Measurements from ENCODE around the gene SNED1. TPM values are rescaled to one million over a fixed set of nuclear protein-coding genes. Genes with fewer than 3 reads are reported as not detected.
"Not testable (repeated sequence)": the region's sequence is repeated elsewhere in the genome, so short reads cannot be mapped to it uniquely, and the experiment has no call there.

The SNED1 gene
- total RNA-seq, 1 donor, result 8.2 TPM

DNA sequence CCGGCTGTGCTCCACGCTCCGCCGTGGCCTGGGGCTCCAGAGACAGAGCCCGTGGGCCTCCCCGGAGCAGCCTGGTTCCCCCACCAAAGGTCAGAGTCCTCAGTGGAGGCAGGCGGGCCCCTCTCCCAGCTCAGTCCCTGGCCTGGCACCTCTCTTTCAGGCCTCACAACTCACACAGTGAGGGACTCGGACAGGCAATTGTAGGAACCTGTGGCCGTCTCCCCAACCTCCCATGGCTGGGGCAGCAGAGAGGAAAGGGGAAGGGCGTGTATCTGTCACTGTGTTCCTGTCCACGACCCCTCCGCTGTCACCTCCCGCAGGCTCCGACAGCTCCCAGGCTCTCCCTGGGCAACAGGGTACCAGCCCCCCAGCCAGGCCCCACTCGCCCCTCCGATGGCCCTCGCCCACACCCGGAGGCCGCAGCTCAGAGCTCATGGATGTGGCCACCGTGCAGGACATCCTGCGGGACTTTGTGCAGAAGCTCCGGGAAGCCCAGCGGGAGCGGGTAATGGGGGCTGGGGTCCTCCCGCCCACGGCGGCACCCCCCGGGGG lies 32.4 kb upstream of the SNED1 start:
- H3K4me1 ChIP-seq (ENCODE audit: insufficient read depth, low read length), result peaks cover 12% of the 10 kb centered on the region
- H3K4me3 ChIP-seq (ENCODE audit: low read length), result no peak overlapping the region
- no peaks in the 10 kb centered on the region for H3K27me3 ChIP-seq (ENCODE audit: insufficient read depth, low read length)
- H3K9me3 ChIP-seq (ENCODE audit: low read depth, low read length), result no peaks in the 10 kb centered on the region

- Histone ChIP-seq H3K27me3 (ENCODE audit: insufficient read depth, low read length) (no peaks in the 10 kb centered on the region), H3K4me3 (ENCODE audit: low read length) (no peak overlapping the region), H3K9me3 (ENCODE audit: low read depth, low read length) (no peaks in the 10 kb centered on the region), H3K4me1 (ENCODE audit: insufficient read depth, low read length) (peaks cover 12% of the 10 kb centered on the region)
Measured at GRCh38 chr2:240966457-240966905, 31.9 kb upstream of the SNED1 start.

DNA sequence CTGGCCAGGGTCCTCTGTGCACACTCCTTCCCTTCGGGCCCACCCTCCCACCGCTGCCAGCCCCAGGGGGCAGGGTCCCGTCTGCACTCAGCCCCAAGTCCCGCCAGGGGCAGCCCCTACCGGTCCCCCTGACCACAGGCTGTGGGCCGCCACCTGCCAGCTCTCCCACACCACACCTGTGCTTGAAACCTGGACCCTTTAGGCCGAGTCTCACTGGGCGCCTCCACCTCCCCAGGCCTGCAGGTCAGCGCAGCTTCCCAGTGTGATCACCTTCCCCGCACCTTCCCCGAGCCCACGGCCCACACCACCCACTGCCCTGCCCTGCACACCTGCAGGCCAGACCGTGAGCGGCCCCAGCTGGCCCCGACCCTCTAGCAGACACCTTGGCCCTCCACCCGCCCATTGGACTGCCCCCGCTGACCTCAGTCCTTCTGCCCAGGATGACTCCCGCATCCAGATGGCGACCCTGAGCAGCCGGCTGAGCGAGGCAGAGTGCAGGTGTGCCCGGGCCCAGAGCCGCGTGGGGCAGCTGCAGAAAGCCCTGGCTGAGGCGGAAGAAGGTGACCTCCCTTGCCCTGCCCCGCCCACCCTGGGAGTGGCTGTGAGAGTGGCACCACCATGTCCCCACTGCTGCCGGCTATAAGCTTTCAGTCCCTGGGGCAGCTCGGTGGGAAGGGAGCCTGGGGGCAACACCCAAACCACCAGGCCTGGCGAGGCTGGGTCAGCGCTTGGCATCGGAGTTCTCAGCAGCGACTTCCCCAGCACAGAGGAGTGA lies 31.3 kb upstream of the SNED1 start:
- H3K9me3 ChIP-seq (ENCODE audit: low read depth, low read length), result no peaks in the 10 kb centered on the region
- peaks cover 12% of the 10 kb centered on the region for H3K4me1 ChIP-seq (ENCODE audit: insufficient read depth, low read length)
- no peak overlapping the region for H3K4me3 ChIP-seq (ENCODE audit: low read length)
- H3K27me3 ChIP-seq (ENCODE audit: insufficient read depth, low read length), result no peaks in the 10 kb centered on the region

GRCh38 chr2:240967681-240968621 lies 30.5 kb upstream of the SNED1 start:
- H3K9me3 ChIP-seq (ENCODE audit: low read depth, low read length), result no peaks in the 10 kb centered on the region
- H3K4me1 ChIP-seq (ENCODE audit: insufficient read depth, low read length), result peaks cover 12% of the 10 kb centered on the region
- H3K4me3 ChIP-seq (ENCODE audit: low read length), result no peak overlapping the region
- H3K27me3 ChIP-seq (ENCODE audit: insufficient read depth, low read length), result no peaks in the 10 kb centered on the region

DNA sequence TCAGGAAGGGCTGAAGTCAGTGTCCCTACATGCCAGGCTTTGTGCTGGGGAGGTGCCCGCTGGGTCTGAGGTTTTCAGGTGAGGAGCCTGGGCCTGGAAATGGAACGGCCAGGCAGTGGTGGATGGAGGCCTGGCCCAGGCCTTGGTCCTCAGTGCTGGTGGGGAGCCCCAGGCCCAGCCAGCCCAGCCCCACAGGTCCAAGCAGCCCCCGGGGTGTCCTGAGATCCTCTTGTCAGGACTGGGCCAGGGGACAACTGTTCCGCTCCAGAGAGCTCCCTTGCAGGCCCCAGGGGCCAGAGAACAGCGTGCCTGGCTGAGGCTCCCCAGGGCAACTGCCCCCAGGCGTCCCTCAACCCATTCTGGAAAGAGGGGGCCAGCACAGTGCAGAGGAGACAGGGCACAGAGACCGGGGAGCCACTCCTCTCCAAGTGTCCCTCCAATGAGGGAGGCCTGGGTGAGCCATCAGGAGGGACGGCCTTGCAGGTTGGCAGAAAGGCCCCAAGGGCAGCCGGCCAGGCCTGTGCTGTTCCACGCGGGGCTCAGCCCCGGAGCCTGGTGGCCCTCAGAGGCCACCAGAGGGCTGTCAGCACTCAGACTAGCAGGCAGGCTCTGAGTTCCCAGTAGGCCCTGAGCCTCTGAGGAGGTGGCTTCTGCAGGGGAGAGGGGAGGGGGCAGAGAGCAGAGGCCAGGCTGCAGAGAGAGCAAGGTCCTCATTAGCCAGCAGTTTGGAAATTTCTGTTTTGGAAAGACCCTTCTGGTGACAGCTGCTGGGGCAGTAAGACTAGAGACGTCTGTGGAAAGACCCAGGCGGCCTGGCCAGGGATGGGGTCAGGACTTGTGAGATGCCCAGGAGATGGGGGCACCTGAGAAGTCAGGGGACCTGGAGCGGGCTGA lies 29.4 kb upstream of the SNED1 start:
- H3K4me3 ChIP-seq (ENCODE audit: low read length), result no peak overlapping the region
- H3K4me1 ChIP-seq (ENCODE audit: insufficient read depth, low read length), result peaks cover 12% of the 10 kb centered on the region
- no peaks in the 10 kb centered on the region for H3K9me3 ChIP-seq (ENCODE audit: low read depth, low read length)
- no peaks in the 10 kb centered on the region for H3K27me3 ChIP-seq (ENCODE audit: insufficient read depth, low read length)

DNA sequence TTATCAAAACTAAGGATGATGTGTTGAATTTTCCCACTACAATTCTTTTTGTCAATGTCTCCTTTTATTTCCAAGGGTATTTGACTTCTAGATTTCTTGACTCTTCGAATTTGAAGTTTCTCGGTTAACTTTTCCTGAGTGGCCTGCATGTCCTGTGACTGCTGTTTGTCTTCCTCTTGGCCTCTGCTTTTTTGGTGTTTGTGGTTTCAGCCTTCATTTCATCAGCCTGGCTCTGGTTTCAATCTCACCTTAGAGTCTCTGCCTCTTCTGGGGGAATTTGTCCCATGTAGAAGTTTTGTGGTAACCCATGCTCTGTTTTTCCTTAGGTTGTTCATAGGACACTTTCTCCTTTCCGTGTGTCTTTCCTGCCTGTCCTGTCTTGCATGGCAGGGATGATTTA lies 28.3 kb upstream of the SNED1 start:
- no peak overlapping the region for H3K4me3 ChIP-seq (ENCODE audit: low read length)
- H3K27me3 ChIP-seq (ENCODE audit: insufficient read depth, low read length), result no peaks in the 10 kb centered on the region
- H3K9me3 ChIP-seq (ENCODE audit: low read depth, low read length), result no peaks in the 10 kb centered on the region
- H3K4me1 ChIP-seq (ENCODE audit: insufficient read depth, low read length), result peaks cover 5% of the 10 kb centered on the region

DNA sequence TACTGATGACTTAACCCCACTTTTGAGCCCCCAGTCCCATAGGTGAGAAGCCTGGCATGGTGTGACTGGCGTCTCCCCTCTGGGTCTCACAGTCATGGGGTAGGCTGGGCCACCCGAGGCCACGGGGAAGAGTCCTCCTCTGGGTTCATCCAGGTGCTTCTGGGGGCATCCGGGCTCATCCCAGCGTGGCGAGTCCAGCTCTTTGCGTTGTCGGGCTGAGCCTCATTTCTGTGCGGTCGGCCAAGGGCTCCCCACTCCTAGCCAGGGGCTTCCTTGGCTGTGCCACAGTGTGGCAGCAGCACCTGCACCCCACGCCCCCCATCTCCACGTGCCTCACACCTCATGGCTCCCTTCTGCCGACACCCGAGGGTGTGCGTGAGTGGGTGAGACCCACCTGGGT lies 27.6 kb upstream of the SNED1 start:
- Histone ChIP-seq H3K27me3 (ENCODE audit: insufficient read depth, low read length) (no peaks in the 10 kb centered on the region), H3K4me3 (ENCODE audit: low read length) (no peak overlapping the region), H3K9me3 (ENCODE audit: low read depth, low read length) (no peaks in the 10 kb centered on the region), H3K4me1 (ENCODE audit: insufficient read depth, low read length) (no peaks in the 10 kb centered on the region)

DNA sequence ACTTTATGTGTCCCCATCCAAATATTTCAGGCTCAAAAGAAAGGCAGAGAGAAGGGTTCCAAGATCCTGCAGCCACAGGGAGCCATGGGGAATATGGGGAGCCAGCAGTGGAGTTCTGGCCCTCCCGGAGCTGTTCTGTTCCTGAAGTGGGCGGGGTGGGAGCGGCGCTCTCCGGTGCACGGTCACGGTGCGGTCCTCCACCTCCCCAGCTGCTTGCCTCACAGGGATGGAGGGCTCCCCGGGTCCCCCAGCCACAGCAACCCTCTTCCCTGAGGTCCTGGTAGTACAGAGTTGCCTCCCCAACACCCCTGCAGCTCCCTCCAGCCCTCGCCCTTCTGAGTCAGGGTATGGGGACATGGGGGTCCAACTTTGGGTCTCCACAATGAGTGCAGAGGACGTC lies 26.2 kb upstream of the SNED1 start:
- Histone ChIP-seq H3K9me3 (ENCODE audit: low read depth, low read length) (no peaks in the 10 kb centered on the region), H3K4me1 (ENCODE audit: insufficient read depth, low read length) (no peaks in the 10 kb centered on the region), H3K4me3 (ENCODE audit: low read length) (no peak overlapping the region), H3K27me3 (ENCODE audit: insufficient read depth, low read length) (no peaks in the 10 kb centered on the region)

DNA sequence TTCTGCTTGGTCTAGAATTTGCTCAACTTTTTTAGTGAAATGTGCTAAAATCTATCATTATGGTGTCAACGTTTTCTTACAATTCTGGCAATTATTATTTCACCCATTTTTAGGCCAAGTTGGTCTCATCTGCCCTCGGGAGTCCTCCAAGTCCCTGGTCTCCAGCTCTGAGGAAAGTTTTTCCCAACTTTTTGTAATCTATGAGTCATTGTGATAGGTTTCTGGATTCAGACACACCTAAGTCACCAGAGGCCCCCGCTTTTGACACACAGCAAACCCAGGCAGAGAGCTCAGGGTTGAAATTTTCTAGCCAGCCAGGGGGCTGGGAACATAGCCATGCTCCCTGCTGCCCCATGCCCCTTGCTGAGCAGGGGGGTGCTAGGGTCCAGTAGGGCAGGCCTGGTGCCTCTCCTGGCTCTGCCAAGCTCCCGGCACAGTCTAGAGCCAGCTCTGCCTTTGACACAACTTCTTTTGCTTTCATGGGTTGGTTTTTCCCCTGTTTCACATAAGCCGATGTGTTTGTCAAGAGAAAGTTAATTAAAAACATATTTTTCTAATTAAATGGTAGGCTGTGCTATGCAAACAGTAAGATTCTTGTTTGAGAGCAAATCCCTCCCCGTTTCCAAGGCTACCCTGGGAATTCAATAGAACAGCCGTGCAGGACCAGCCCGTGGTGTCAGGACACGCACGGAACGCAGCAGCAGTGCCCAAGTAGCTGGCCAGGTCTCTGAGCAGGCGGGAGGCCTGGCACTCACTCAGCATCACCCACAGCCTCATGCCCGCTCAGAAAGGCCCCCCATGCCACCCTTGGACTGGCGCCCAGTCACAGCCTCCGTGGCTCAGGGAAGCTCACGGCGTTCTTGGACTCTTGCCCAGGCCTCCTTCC lies 25.5 kb upstream of the SNED1 start:
- H3K27me3 ChIP-seq (ENCODE audit: insufficient read depth, low read length), result no peaks in the 10 kb centered on the region
- no peak overlapping the region for H3K4me3 ChIP-seq (ENCODE audit: low read length)
- H3K4me1 ChIP-seq (ENCODE audit: insufficient read depth, low read length), result no peaks in the 10 kb centered on the region
- no peaks in the 10 kb centered on the region for H3K9me3 ChIP-seq (ENCODE audit: low read depth, low read length)

DNA sequence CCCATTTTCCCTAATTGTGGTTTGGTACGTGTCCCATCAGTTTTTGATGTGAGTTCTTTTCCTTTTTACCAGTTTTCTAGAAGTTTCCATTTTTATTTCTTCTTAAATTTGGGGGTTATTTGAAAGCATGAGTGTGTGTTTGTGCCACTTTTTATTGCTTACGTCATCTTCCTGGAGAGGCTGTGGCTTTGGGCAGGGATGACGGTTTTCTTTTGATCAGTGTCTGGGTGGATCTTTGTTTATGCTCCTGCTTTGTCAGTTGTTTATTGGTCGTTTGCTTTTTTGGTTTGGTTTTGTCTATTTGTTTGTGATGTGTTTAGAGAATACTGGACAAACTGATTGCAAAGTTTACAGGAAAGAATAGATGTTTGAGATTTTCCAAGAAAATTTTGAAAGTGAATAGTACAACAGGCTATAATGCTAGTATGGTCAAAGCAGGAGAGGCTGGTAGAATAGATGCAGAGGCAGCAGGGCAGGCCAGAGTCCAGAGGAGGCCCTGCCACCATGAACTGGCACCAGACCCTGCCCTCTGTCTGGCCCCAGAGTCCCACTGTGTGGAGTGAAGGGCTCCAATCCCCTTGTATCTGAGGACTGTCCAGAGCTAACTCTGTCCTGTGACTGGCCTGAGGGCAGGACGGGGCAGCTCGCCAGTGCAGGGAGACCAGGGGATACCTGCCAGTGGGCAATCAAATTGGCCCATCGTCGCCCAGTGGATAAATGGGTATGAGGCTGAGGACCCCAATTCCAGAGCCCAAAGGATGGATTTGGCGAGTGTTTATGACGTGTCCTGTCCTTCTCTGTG lies 23.4 kb upstream of the SNED1 start:
- Histone ChIP-seq H3K4me1 (ENCODE audit: insufficient read depth, low read length) (no peaks in the 10 kb centered on the region), H3K4me3 (ENCODE audit: low read length) (no peak overlapping the region), H3K9me3 (ENCODE audit: low read depth, low read length) (no peaks in the 10 kb centered on the region), H3K27me3 (ENCODE audit: insufficient read depth, low read length) (no peaks in the 10 kb centered on the region)

- H3K4me3 ChIP-seq (ENCODE audit: low read length); H3K27me3 ChIP-seq (ENCODE audit: insufficient read depth, low read length); H3K9me3 ChIP-seq (ENCODE audit: low read depth, low read length); H3K4me1 ChIP-seq (ENCODE audit: insufficient read depth, low read length): not testable (repeated sequence)
Measured at GRCh38 chr2:240975903-240976302, 22.5 kb upstream of the SNED1 start.

DNA sequence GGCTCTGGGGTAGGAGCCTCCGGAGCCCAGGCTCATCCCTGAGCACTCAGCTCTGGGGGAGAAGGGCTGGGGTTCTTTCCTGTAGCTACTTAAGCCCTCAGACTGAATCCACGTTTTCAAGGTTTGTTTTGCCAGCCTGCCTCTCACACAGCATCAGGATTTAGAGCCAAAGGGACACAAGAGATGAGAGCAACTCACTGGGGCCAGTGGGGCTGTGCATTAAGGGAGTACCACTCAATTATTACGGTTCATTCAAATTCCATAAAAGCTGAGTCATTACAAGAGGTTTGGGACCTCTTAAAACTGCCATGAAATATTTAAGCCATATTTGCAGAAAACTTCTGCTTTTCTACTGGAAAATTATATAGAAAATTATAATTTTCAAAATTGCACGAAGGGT lies 17.1 kb upstream of the SNED1 start:
- Histone ChIP-seq H3K4me3 (ENCODE audit: low read length) (no peak overlapping the region), H3K27me3 (ENCODE audit: insufficient read depth, low read length) (no peaks in the 10 kb centered on the region), H3K4me1 (ENCODE audit: insufficient read depth, low read length) (no peaks in the 10 kb centered on the region), H3K9me3 (ENCODE audit: low read depth, low read length) (no peaks in the 10 kb centered on the region)

Measured in mononuclear cell (primary cell).